B cell (primary cell): Measurements from ENCODE around the gene CD209. TPM values are rescaled to one million over a fixed set of nuclear protein-coding genes. Genes with fewer than 3 reads are reported as not detected.

Experiments
- ATAC-seq: fragments of 200-7000 bp; cut with Tn5 transposase; one replicate; pipeline ENCODE4 v1.10.0; 2021; ENCODE audit warnings: low read depth, mild to moderate bottlenecking, moderate number of reproducible peaks, moderate library complexity
- CTCF ChIA-PET: fragments of 350-600 bp; sonication (Branson Sonifier 250); formaldehyde crosslinking; loops from one replicate; lab custom pipeline; 2021; ENCODE audit warnings: antibody characterized with exemption, inconsistent platforms; lab: Charles Lee
- POLR2A ChIA-PET: fragments of 350-600 bp; sonication (Branson Sonifier 250); formaldehyde crosslinking; loops from one replicate; lab custom pipeline; 2021; ENCODE audit warnings: antibody characterized with exemption; lab: Charles Lee
- DNase-seq: peaks from one replicate; pipeline ENCODE4 v3.0.0; 2013
- H2AFZ ChIP-seq: 2 replicates; pipeline ENCODE4 v1.6.1; 2012; ENCODE audit warnings: mild to moderate bottlenecking, low read depth, low read length; ENCODE audit not compliant: insufficient read depth, poor library complexity, severe bottlenecking
- H3K27ac ChIP-seq, 2 donors: 1 replicate in 1 of 2; 2 replicates in 1 of 2; pipeline ENCODE4 v1.5.1; 2012 to 2013; ENCODE audit warnings: low read length in 2 of 2, mild to moderate bottlenecking in 2 of 2, moderate library complexity in 1 of 2
- H3K27me3 ChIP-seq, 4 experiments: fragments of 200-600 bp in 1 of 4; sonication (generic) in 1 of 4; replicated peaks in 1 of 4; 1 replicate in 2 of 4; 2 replicates in 2 of 4; pipeline versions ENCODE4 v1.6.1 to v1.7.0; 2013 to 2016; ENCODE audit warnings: low read length in 3 of 4, mild to moderate bottlenecking in 2 of 4, mixed read lengths in 1 of 4, moderate library complexity in 1 of 4; ENCODE audit not compliant: insufficient read depth in 4 of 4, control insufficient read depth in 3 of 4; ENCODE audit errors: control extremely low read depth in 1 of 4
- H3K36me3 ChIP-seq, 2 experiments: replicated peaks in 1 of 2; 1 replicate in 1 of 2; 2 replicates in 1 of 2; pipeline versions ENCODE4 v1.6.1 to v1.7.1; 2013; ENCODE audit warnings: low read length in 1 of 2; ENCODE audit not compliant: insufficient read depth in 2 of 2, control insufficient read depth in 1 of 2; ENCODE audit errors: control extremely low read depth in 1 of 2, extremely low read depth in 1 of 2
- H3K4me1 ChIP-seq, 2 donors: fragments of 200-600 bp in 1 of 2; sonication (generic) in 1 of 2; 1 replicate in 1 of 2; 2 replicates in 1 of 2; pipeline versions ENCODE4 v1.5.1 to v1.6.1; 2013 to 2017; ENCODE audit warnings: low read length in 2 of 2; ENCODE audit not compliant: control insufficient read depth in 2 of 2, insufficient read depth in 2 of 2
- H3K4me2 ChIP-seq: replicated peaks from 2 replicates; pipeline ENCODE3; 2012; ENCODE audit warnings: mild to moderate bottlenecking, low read depth, low read length; ENCODE audit not compliant: poor library complexity, severe bottlenecking
- H3K4me3 ChIP-seq, 5 experiments: fragments of 200-600 bp in 1 of 5; sonication (generic) in 1 of 5; 1 replicate in 3 of 5; 2 replicates in 2 of 5; pipeline versions ENCODE4 v1.5.1 to v1.7.0; 2011 to 2016; ENCODE audit warnings: low read length in 4 of 5, mild to moderate bottlenecking in 4 of 5, low read depth in 2 of 5, control low read depth in 1 of 5, moderate library complexity in 1 of 5; ENCODE audit not compliant: insufficient read depth in 1 of 5; ENCODE audit errors: control extremely low read depth in 1 of 5, extremely low read depth in 1 of 5
- H3K79me2 ChIP-seq: fragments of 200-600 bp; sonication (generic); one replicate; pipeline ENCODE4 v1.6.0; 2016; ENCODE audit warnings: low read length; ENCODE audit not compliant: control insufficient read depth, insufficient read depth
- H3K9ac ChIP-seq: fragments of 200-600 bp; sonication (generic); 2 replicates; pipeline ENCODE4 v1.6.1; 2017; ENCODE audit warnings: mild to moderate bottlenecking, low read length, moderate library complexity
- H3K9me3 ChIP-seq, 3 donors: one replicate each; pipeline versions ENCODE4 v1.6.1 to v1.7.1; 2013; ENCODE audit warnings: low read length in 2 of 3; ENCODE audit not compliant: control insufficient read depth in 2 of 3, insufficient read depth in 1 of 3; ENCODE audit errors: control extremely low read depth in 1 of 3
- H4K20me1 ChIP-seq: 2 replicates; pipeline ENCODE4 v1.6.0; 2012; ENCODE audit warnings: mild to moderate bottlenecking, low read length; ENCODE audit not compliant: insufficient read depth, control insufficient read depth, poor library complexity, severe bottlenecking
- H3K27ac Mint-ChIP-seq: one replicate; pipeline ENCODE4 v1.8.0; 2021; ENCODE audit warnings: mixed read lengths
- H3K27me3 Mint-ChIP-seq: one replicate; pipeline ENCODE4 v1.8.0; 2021; ENCODE audit warnings: mixed read lengths
- H3K4me1 Mint-ChIP-seq: one replicate; pipeline ENCODE4 v1.8.0; 2021; ENCODE audit warnings: mixed read lengths
- H3K4me3 Mint-ChIP-seq: one replicate; pipeline ENCODE4 v1.8.0; 2021; ENCODE audit warnings: mixed read lengths
- H3K9me3 Mint-ChIP-seq: one replicate; pipeline ENCODE4 v1.8.0; 2022; ENCODE audit warnings: mixed read lengths; ENCODE audit not compliant: insufficient read depth
- EZH2 ChIP-seq: IDR thresholded peaks from 2 replicates; pipeline ENCODE4 v1.6.1; 2012; ENCODE audit warnings: borderline replicate concordance, low read depth, mild to moderate bottlenecking, moderate library complexity, low read length; ENCODE audit not compliant: insufficient read depth, poor library complexity, severe bottlenecking
- WGBS: methylation state at CpG from one replicate; pipeline ENCODE4 v1.1.5; 2013; ENCODE audit warnings: missing lambda C conversion rate; ENCODE audit not compliant: insufficient coverage; 5-methylcytosine and 5-hydroxymethylcytosine counted together
- intact Hi-C: fragments of 100-400 bp; cut with micrococcal nuclease; formaldehyde crosslinking; loops from one replicate; pipeline ENCODE4 v1.10.0; 2022
- polyA plus RNA-seq: library from polyadenylated mRNA; depleted of rRNA; stranded (reverse); fragments of >200 nt; gene quantifications from 2 replicates; pipeline ENCODE4 v1.2.3, GENCODE V29; 2012
- total RNA-seq, 2 donors: library from RNA; stranded (reverse); fragments of 120-200 nt in 1 of 2; gene quantifications; 1 replicate in 1 of 2; 2 replicates in 1 of 2; pipeline versions ENCODE4 v1.2.3 to v1.2.4, GENCODE V29; 2013 to 2022
- TF ChIP-seq, protein P1 (sequence below): fragments of 200-600 bp; IDR thresholded peaks from one replicate; pipeline ENCODE4 v1.8.0; 2022; ENCODE audit warnings: antibody characterized with exemption, mild to moderate bottlenecking

CD209 gene
- total and polyA plus RNA-seq, 2 donors (not counting 1 experiment from before 2014, with no cell fraction given), result 0.10 TPM; not detected in 1

DNA sequence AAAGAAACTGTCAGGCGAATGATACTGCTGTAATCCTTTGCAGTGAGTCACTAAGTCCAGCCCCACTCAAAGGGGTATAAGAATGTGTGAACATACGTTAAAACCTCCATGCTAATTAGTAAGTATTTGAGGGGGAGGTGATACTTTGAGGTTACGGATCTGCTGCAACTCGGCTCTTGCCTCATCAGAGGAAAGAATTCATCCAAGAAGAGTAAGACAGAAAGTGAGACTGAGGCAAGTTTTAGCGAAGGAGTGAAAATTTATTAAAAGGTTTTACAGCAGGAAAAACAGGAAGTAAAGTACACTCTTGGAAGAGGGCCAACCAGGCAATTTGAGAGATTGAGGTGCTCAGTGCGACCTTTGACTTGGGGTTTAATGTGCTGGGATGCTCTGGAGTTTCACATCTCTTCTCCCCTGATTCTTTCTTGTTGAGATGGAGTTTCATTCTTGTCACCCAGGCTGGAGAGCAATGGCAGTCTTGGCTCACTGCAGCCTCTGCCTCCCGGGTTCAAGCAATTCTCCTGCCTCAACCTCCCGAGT lies 25.5 kb upstream of the CD209 start:
- Mint-ChIP-seq H3K4me1 (peaks cover 13% of the 10 kb centered on the region), H3K27ac (no peak overlapping the region), H3K27me3 (peaks cover 29% of the 10 kb centered on the region), H3K9me3 (no peaks in the 10 kb centered on the region), H3K4me3 (peak overlapping the region; percentile 38)
- intact Hi-C loops, result no loop called here
- Histone ChIP-seq H3K9me3 (no peaks in the 10 kb centered on the region), H4K20me1 (no peaks in the 10 kb centered on the region), H3K27ac (no peak overlapping the region), H3K79me2 (no peaks in the 10 kb centered on the region), H3K4me1 (peaks cover 9% of the 10 kb centered on the region in 2 donors), H3K36me3 (no peaks in the 10 kb centered on the region), H3K27me3 (peaks cover 0 to 6% (median 0%) of the 10 kb centered on the region in 4 experiments), H3K4me3 (no peak overlapping the region), H3K9ac (no peak overlapping the region), H3K4me2 (no peak overlapping the region), H2AFZ (no peak overlapping the region)
- ChIA-PET CTCF (no interaction called here), POLR2A (no interaction called here)
- ATAC-seq (no peak), DNase-seq (peak; percentile 50)
- WGBS, result 22% methylated on average over 6 of the region's 8 CpGs
- TF ChIP-seq EZH2, result no peak
- TF ChIP-seq, protein P1, sequence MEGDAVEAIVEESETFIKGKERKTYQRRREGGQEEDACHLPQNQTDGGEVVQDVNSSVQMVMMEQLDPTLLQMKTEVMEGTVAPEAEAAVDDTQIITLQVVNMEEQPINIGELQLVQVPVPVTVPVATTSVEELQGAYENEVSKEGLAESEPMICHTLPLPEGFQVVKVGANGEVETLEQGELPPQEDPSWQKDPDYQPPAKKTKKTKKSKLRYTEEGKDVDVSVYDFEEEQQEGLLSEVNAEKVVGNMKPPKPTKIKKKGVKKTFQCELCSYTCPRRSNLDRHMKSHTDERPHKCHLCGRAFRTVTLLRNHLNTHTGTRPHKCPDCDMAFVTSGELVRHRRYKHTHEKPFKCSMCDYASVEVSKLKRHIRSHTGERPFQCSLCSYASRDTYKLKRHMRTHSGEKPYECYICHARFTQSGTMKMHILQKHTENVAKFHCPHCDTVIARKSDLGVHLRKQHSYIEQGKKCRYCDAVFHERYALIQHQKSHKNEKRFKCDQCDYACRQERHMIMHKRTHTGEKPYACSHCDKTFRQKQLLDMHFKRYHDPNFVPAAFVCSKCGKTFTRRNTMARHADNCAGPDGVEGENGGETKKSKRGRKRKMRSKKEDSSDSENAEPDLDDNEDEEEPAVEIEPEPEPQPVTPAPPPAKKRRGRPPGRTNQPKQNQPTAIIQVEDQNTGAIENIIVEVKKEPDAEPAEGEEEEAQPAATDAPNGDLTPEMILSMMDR, result no peak

DNA sequence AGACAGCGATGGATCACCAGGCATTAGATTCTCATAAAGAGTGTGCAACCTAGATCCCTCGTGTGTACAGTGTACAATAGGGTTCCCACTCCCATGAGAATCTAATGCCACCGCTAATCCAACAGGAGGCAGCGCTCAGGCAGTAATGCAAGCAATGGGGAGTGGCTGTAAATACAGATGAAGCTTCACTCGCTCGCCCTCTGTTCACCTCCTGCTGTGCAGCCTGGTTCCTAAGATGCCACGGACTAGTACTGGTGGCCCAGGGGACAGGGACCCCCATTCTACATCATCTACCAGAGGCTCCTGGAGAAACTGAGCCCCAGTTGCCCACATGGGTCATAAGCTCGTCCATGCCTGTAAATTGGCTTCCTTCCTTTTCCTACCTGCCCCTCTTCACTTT lies 23.7 kb upstream of the CD209 start:
- peaks cover 9% of the 10 kb centered on the region in 2 donors for H3K4me1 ChIP-seq
- no peak for TF ChIP-seq EZH2
- TF ChIP-seq, protein P1, result no peak
- no peak overlapping the region for H3K4me2 ChIP-seq
- intact Hi-C loops, result no loop called here
- H3K9me3 ChIP-seq, result no peaks in the 10 kb centered on the region
- WGBS, result 81% methylated on average over 3 of the region's 8 CpGs
- H4K20me1 ChIP-seq, result no peaks in the 10 kb centered on the region
- DNase-seq, result no peak
- H3K27me3 ChIP-seq, result peaks cover 0 to 11% (median 1%) of the 10 kb centered on the region in 4 experiments
- no peak overlapping the region for H3K9ac ChIP-seq
- Mint-ChIP-seq H3K4me3 (no peak overlapping the region), H3K27ac (no peak overlapping the region), H3K4me1 (peaks cover 10% of the 10 kb centered on the region), H3K27me3 (peaks cover 37% of the 10 kb centered on the region), H3K9me3 (no peaks in the 10 kb centered on the region)
- no peak overlapping the region for H2AFZ ChIP-seq
- no peak overlapping the region for H3K4me3 ChIP-seq
- CTCF ChIA-PET, result interaction anchor here (1.2 to 3.7 kb wide), 2 partner anchors 25 to 28 kb away, joined by 3 to 12 read pairs; no protein-coding TSS in a partner anchor
- H3K36me3 ChIP-seq, result no peaks in the 10 kb centered on the region
- no peaks in the 10 kb centered on the region for H3K79me2 ChIP-seq
- ATAC-seq, result no peak
- POLR2A ChIA-PET, result no interaction called here
- H3K27ac ChIP-seq, result no peak overlapping the region
